GM04503 (cell line): ENCODE measurements around the gene ZNF48.

Experiments
- DNase-seq: peaks from one replicate; pipeline ENCODE4 v3.0.0-alpha.2; 2012; ENCODE audit warnings: low read depth

Gene ZNF48

GRCh38 chr16:30407804-30408534 is 12.7 kb downstream of the ZNF48 start:
- no peak for DNase-seq

DNA sequence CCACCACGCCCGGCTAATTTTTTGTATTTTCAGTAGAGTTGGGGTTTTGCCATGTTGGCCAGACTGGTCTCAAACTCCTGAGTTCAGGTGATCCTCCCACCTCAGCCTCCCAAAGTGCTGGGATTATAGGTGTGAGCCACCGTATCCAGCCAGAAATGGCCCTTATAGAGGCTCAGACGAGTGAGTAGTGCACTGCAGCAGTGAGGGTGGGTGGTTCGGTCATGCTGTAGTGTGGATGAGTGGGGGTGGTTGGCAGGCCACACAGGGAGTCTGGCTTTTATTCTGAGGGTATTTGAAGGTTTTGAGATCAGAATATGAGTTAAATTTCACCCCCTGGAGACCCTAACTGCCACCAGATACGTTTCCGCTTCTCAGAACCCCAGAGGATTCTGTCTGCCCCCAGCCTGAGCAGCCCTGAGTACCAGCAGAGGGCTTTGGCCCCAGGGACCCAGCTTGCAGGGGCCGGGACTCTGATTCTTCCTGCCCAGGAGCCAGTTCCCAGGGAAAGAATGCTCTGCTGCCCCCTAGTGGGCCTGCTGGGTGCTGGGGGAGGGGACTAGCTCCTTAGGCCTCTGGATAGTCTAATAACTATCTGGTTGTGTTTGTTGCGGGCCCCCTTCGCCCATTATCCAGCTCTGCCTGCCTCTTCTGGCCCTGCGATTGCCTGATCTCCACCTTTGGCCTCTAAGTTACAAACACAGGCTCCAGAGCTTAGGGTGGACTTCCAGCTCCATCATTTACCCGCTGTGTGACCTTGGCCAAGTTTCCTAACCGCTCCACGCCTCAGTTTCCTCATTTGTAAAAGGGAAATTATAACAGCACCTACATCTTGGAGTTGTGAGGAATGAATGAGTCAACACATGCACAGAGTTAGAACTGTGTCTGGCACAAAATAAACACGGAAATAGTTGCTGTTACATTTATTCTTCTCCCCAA is 14.2 kb downstream of the ZNF48 start:
- no peak for DNase-seq

GRCh38 chr16:30413112-30413806 is 18.0 kb downstream of the ZNF48 start:
- no peak for DNase-seq

DNA sequence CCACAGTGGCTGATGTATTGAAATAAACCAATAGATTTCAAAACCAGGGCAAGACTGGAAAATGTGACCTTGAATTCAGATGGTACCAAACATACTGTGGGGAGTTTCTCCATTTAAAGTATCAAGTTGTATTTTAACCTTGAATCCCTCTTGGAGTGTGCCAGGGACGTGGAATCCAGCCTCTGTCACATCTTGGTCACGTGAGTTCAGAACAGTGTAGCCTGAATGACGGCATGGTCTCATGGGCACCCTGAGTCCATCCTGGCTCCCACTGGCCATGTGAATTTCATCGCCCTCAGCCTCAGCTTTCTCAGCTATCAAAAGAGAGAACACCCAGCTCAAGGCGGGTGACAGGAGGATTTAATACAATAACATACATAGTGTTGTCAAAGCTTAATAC is 18.9 kb downstream of the ZNF48 start:
- DNase-seq = no peak

GRCh38 chr16:30416047-30416603 is 20.9 kb downstream of the ZNF48 start:
- DNase-seq = no peak

DNA sequence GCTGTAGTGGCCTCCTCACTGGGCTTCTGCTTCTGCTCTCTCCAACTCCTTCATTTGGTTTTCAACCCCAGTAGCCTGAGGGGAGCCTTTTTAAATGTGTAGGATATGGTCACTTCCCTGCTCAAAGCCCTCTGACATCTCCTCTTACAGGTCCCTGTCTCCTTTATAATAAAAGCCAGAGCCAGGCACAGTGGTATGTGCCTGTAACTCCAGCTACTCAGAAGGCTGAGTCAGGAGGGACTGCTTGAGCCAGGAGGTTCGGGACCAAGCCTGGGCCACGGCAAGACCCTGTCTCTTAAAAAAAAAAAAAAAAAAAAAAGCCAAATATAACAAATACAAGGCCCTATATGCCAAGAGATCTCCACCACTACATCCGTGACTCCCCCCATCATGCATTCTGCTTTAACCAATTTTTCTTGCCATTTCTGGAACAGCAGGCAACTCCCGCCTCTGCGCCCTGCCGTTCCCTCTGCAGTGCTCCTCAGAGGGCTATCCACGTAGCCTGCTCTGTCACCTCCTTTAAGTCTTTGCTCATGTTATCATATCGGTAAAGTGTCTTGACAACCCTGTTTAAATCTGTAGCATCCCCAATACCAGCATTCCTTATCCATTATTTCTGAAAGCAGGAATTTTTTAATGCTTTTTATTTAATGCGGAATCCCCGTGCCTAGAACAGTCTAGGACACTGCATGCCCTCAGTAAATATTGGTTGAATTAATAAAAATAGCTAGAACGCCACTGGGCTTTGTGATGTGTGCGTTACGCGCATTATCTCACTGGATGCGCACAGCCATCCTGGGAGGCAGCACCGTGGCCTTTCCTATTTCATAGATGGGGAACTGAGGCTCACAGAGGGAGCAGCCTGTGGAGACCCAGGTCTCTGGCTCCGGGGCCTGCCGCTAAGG is 21.7 kb downstream of the ZNF48 start:
- no peak for DNase-seq

GRCh38 chr16:30417529-30418349 is 22.5 kb downstream of the ZNF48 start:
- peak; percentile 42 for DNase-seq

DNA sequence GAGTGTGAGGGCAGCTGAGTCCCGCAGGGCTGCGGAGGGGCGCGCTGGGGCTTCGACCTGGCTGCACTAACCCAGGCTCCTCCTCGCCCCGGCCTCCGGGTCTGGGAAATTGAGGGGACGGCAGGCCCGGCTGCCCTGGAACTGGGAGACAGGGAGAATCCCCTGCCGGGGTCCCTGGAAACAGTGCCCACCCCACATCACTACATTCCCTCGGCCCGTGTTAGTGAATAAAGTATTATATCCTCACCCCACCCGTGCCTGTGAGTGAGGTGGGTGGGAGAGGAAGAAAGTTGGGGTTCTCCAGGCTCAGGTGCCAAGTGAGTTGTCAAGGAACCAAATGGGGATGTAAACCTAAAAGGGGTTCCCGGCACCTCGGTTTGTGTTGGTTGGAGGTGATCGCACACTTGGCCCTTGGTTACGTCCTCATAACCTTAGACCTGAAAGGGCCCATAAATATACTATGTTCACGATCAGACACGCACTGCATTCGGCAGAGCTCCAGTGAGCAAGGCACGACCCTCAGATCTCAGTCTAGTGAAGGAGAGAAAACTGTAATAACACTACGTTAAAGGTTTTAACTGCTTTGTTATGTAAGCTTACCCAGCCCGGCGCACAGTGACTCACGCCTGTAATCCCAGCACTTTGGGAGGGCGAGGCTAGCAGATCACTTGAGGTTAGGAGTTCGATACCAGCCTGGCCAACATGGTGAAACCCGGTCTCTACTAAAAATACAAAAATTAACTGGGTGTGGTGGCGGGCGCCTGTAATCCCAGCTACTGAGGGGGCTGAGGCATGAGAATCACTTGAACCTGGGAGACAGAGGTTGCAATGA is 23.3 kb downstream of the ZNF48 start:
- no peak for DNase-seq

DNA sequence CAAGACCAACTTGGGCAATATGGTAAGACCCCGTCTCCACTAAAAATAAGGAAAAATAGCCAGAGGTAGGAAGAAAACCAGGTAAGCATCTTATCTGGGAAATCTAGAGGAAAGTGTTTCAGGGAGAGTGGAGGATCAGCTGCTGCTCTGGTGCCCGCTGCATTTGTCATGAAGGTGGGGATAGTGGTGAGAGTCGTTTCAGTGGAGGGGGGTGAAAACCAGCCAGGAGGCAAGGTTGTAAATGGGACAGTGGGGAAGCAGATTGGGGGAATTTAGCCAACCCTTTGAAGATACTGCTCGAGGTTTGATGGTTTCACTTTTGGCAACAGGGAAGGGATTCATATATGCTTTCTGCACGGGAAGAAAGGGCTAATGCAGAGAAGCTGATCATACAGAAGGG is 25.8 kb downstream of the ZNF48 start:
- no peak for DNase-seq

- no peak for DNase-seq
Measured at GRCh38 chr16:30428055-30428454, 32.8 kb downstream of the ZNF48 start.

DNA sequence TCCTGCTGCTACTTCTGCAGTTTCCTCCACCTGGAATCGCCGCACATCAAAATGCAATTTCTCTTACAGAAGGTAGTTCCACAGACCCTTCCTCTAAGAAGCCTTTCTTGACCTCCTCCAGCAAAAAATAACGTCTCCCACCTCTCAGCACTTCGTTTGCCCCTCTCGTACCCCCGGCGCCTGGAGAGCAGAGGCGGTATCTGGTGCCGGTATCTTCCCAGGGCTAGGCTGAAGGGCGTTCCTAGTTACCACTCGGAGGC is 34.1 kb downstream of the ZNF48 start:
- DNase-seq = no peak

DNA sequence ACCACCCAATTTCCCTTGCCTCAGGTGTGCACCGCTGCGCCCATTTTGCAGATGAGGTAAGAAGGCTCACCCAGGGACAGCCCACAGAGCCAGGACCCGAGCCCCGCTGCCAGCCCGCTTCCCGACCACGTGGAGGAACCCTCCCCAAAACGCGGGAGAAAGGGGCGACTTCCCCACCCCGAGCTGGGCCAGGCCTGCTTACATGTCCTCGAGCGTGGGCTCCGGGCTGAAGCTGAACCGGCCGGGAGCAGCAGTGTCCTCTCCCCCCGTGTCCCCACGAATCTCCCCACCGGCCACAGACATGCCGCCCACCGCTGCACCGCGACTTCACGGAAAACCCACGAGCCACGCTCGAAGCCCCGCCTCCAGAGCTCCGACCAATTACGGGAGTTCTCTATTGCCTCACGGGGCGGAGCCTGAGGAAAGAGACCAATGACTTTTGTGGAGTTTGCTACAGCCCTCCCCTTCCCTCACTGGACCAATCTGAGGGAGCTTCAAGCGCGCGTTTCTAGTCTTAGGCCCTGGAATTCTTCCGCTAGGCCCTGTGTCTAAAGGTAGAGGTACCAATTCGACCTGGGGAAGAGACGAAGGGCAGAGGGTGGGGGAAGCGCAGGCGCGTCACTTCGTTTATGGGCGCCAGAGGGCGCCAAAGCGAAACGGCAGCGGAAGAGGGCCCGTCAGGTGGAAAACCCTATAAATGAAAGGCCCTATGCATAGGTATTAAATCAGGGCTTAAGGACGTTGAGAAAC is 34.6 kb downstream of the ZNF48 start, which contains the start of gene DCTPP1:
DCTPP1 (minus strand) TSS at position 353 of the 750 bp plus-strand sequence; CDS start at position 303, 50 bp downstream.
- DNase-seq = peak; percentile 93

DNA sequence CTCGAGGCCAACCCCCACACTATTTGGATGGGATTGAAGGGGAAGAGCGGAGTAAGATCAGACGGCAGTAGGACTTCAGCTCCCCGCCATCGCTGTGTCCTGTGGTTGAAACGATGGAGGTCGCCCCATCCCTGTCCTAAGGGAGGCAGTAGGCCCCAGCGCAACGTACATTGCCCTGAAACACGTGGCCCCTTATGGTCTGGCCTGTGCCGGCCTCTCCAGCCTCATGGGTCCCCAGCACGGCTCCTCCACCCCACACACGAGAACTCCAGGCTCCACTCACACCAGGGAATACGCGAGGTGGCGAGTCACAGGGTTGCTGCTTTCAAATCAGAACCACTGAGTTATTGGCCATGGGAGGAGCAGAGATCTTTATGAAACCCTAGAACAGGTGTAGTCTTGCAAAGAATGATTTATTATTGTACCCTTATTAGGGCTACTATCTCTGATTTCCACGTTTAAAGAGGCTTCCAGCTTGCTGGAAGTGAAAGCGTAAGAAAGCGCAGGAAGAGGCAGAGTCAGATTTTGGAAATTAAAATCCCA is 35.3 kb downstream of the ZNF48 start:
- DNase-seq = no peak

- DNase-seq = no peak
Measured at GRCh38 chr16:30434852-30435251, 39.6 kb downstream of the ZNF48 start.

GRCh38 chr16:30437511-30438046 is 42.4 kb downstream of the ZNF48 start:
- no peak for DNase-seq

- DNase-seq = no peak
Measured at GRCh38 chr16:30438835-30439234, 43.6 kb downstream of the ZNF48 start.

DNA sequence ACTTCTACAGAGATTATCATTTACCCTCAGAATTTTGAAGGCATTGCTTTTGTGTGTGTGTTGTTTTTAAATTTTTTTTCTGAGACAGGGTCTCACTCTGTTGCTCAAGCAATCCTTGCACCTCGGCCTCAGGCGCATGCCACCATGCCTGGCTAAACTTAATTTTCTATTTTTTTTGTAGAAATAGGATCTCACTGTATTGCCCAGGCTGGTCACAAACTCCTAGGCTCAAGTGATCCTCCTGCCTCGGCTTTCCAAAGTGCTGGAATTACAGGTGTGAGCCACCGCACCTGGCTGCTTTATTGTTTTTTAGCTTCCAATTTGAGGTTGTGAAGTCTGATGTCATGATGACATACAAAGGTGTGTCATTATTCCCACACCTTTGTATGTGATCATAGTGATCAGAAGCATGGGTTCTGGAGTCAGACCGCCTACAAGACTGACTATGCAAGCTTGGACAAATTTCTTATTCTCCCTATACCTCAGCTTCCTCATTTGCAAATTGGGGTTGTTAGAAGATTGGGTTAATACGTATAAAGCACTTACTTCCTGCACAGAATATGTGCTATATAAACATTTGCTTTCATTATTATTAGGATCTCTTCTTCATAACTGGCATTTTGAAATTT is 44.6 kb downstream of the ZNF48 start:
- DNase-seq = no peak

DNA sequence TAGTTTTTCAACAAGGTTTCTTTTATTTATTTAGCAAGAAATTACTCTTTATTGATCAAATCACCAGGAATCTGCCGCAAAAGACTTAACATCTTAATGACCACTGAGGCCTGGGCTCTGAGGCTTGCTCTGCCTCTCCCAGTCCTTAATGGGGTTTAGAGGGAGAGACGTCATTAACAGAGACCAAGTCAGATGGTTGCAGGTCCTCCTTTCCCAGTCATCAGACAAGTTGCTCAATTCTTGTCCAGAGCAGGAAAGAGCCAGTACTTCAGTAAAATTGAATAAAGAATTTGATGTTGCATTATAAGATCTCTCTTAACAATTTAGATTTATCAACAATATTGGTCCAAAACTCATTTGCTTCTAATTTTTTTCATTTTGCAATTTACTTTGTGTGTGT is 48.4 kb downstream of the ZNF48 start:
- no peak for DNase-seq
